IPS DF 4.7 (cell line): ENCODE data around the gene SPATA32.

Experiments used
- DNase-seq: peaks from one replicate; pipeline ENCODE4 v3.0.0-alpha.2; 2013; ENCODE audit warnings: low spot score; ENCODE audit errors: extremely low read depth

The SPATA32 gene

DNA sequence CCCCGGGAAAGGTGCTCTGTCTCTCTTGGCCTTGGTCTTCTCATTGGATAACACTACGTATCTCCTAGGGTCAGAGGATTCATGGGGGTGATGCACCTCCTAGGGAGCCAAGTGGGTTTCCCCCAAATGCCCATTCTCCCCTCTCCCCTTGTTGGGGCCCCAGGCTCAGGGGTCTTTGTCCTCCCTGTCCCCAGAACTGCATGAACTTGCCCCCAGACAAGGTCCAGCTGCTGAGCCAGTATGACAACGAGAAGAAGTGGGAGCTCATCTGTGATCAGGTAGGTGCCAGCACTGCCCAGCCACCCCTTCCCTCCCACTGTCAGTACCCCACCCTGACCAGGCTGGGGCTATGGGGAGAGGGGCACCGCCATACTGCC is 31.5 kb downstream of the SPATA32 start:
- DNase-seq = no peak

DNA sequence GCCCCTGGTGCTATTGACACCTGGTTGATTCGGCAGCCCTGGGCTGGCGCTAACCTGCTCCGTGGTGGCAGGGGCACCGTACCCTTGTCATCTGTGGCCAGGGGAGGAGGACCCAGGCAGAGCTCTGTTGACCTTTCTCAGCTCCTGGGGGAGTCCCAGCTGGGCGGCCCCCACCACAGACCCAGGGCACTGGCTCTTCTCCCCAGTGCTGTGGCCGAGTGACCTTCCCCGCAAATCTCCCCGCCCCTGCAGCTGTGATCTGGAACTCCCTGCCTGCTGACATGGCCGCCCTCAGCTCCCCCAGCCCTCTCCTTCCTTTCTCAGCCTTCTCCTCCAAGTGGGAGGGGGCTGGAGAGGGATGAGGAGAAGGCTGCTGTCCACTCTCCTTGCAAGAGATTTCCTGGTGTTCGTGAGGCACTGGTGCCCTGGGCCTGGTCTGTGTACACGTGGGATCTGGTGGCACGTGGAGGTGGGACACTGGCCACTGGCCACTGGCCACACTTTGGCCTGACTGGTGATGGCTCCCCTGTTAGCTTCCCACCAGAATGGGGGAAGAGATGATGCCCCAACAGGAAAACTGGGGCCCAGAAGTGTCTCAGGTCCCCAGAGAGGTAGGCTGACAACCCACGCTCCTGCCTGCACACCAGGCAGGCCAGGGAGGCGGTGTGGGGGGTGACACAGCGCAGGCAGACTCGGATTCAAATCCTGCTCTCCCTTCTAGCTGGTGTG is 32.0 kb downstream of the SPATA32 start:
- DNase-seq = no peak

DNA sequence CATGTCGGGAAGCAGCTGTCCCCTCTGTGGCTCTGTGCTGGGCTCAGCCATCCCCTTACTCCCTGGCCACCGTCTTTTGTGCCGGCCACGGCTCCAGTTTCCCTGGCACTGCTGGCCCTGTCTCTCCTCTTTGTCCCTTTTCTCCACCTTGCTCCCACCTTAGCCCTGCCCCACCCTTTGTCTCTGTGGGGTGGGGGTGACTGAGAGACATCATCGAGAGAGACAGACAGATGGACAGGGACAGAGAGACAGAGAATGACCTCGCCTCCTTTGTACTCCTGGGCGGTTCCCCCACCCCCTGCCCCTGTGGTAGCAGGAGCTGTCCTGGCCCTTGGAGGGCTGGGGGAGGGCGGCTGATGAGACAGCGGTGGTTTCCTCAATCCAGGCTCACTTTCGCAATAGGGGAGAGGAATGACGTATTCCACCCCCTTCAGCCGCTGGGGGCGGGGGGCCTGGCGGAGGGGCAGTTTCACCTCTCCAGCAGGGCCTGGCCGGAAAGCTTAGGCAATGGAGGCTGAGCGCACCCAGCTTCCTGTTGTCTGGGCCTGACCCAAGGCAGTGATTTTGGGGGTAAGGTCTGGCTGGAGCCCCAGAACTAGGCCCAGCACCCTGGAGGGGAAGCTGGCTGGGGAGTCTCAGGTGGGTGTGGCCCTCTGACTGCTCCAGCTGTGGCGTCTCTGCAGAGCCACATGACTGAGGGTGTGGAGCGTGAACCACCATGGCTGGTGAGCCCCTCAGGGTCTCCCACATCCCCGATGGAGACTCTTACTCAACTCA is 32.9 kb downstream of the SPATA32 start:
- no peak for DNase-seq

DNA sequence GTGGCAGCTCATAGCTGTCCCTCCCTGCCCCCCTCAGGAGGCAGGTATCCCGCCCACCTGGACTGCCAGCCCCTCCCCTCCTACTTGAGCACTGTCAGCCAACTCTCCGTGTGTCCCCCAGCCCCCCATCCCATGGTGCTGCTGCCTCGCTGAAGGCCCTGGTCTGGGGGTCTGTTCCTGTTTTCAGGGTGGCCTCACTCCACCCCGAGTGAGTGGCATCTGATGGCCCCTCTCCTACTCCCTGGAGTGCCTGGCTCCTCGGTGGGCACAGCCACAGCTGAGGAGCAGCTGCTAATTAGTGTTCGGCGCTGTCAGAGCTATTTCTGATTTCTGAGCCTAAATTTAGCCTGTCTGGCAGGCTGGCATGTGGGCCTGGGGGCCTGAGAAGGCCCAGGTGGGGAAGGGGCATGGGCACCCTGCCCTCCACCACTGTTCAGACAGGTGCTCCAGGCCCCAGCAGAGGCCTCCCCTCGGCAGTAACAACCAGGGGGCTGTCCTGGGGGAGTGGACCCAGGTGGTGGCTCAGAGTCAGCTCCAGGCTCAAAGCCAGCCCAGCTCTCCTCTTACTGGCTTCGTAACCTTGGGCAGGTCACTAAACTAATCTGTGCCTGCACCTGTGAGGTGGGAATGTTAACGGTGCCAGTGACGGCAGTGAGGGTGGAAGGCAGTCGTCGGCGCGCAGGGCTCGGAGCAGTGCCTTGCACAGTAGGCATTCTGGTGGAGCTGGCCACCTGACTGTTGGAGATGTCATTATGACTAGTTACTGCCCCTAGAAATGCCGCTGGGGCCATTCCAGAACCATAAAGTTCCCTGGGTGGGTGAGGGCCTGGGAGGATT is 33.8 kb downstream of the SPATA32 start:
- no peak for DNase-seq

DNA sequence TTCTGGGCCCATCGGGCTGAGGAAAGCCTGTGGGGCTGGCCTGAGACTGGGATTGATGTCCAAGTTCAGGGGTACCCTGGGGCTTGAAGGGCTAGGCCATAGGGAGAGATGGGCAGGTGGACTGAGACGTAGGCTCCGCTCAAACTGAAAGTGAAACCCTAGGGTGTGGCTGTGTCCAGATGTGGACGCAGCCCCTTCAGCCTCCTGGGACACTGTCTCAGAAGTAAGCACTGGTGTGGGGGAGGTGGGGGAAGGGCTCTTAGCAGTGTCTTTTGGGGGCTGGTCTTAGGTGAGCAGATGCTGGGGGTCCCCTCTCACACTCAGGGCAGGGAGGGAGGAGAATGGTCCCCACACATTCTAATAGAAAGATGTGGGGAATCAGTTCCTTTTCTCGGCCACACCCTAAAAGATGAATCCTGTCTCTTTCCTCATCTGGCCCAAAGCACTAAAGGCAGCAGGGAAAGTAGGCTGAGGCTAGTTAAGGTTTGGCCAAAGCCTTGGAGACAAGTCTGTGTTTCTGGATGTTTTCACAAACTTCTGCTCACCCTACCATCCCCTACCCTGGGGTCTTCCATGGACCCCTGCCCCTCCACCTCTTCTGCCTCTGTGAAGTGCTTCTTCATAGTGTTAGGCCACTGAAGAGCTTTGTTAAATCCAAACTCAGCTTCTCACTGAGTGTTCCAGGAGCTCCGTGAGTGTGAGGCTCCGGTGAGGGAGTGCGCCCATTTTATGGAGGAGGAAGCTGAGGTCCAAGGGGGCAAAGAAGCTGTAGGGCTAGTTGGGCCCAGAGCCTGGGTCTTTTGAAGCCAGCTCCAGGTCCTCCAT is 34.6 kb downstream of the SPATA32 start:
- no peak for DNase-seq

DNA sequence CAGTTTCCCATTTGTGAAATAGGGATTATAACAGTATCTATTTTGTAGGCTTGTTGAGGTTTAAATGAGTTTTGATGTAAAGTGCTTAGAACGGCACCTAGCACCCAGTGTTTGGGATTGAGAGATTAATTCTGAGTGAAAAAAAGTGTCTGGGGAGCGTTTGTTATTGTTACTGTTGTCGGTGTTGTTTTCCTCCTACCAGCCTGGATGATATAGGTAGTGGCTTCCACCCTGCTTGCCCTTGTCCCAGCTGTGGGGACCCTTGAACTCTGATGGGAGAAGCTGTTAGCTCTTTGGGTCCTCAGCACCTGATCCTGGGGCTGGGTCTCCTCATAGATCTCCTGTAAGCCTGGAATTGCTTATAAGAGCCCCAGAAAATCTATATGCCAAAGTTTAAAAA is 35.3 kb downstream of the SPATA32 start:
- DNase-seq = no peak

DNA sequence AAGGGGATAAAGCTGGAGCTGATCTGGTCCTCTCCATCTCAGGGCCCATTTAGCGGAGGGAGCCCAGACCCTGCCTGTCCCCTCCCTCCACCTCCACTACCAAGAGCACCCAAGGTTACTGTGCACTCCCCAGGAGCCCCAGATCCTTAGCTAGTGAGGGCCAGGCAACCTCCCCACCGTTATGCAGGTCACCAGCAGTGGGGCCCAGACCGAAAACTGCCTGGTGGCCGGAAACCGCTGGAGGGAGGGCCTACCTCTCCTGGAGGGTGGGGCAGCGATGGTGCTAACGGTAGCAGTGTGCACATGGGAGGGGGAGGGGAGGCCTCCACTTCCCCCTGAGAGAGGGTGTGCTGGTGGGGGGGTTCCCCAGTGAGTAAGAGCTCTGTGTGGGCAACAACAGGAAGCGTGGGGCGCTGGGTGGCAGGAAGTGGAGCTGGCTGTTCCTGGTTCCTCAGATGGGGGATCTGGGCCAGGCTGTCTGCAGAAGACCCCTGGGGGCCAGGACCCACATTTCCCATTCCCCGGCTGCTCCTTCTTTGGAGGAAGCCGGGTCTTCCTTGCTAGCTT is 35.8 kb downstream of the SPATA32 start:
- no peak for DNase-seq

DNA sequence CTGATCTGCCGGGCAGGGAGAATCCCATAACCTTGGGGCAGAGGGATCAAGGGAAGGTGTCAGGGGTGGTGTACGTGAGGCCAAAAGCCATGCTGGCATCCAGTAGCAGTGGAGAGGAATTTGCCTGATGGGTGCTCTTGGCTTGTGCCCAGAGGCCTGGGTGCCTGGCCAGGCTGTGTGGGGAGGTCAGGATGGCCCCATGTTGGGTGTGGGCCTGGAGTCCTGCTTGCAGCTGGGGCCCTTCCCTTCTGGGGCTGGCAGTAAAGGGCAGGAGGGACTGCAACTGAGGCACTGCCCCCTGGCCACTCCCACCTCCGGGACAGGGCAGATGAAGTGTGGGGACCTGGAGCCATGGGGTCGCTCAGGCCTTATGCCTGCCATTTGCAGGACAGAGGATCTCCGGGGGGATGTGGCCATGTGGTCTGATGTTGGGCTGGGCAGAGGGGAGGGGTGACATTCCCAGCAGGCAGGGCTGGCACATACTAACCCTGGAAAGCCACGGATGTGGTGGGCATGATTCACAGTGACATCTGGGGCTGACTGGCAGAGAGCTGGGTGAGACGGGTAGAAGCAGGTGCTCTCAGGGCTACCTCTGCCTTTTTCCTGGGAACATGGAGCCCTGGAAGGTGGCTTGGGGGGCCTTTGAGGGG is 36.7 kb downstream of the SPATA32 start:
- DNase-seq = no peak

DNA sequence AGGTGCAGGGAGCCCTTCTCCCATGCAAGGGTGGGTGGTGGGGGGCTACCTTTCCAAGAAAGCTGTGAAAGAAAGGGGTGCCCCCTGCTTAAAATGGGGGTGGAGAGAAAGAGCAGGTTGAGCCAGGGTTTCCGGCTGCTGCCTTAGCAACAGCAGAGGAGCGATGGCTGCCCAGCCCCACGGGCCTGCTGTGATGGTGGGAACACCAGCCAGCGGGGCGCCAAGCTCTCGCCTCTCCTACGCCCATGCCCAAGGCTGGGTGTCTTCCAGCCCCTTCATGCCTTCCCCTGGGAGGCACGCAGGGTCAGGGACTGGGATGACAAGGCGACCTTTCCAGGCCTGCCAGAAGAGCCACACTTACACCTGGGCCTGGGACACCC is 37.2 kb downstream of the SPATA32 start:
- no peak for DNase-seq

DNA sequence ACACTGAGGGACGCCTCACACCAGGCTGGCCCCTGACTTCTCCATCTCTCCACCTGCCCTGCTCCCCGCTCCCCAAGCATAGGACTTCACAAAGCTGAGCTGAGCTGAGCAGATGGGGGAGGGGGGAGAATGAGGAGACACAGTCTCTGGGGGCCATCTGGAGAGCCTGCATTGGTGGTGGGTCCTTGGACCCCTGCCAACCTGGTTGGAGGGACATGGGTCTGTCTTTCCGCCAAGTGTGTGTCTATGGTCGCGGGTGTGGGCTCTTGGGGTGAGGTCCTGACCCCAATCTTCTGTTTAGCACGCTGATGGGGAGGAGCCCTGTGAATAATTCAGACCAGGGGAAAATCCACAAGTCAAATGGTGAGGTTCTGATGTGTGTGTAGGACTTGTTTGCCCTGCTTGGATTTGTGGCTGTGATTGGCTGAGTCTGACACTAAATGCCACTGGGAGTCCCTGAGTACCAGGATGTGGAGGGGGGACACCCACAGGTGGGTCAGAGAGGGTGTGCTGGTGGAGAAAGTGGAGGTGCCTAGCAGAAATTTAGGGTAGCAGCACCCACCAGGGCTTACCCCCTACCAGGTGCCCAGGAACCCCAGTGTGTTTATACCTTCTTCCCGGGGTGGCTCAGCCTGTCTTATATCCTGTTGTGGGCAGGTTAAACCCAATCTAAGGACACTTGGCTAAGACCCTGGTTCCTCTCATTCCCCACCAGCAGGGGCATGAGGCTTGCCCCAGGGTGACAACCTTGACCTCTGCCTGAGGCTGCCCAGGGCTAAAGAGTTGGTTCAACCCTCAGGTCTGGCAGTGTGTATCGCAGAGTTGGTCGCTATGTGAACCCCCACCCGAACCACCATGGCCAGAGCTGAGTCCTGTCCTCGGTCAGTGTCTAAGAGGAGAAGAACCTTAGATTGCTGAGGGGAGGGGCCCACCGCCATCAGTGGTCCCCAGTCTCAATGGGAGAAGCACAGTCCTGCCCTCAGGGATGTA is 38.1 kb downstream of the SPATA32 start:
- no peak for DNase-seq

DNA sequence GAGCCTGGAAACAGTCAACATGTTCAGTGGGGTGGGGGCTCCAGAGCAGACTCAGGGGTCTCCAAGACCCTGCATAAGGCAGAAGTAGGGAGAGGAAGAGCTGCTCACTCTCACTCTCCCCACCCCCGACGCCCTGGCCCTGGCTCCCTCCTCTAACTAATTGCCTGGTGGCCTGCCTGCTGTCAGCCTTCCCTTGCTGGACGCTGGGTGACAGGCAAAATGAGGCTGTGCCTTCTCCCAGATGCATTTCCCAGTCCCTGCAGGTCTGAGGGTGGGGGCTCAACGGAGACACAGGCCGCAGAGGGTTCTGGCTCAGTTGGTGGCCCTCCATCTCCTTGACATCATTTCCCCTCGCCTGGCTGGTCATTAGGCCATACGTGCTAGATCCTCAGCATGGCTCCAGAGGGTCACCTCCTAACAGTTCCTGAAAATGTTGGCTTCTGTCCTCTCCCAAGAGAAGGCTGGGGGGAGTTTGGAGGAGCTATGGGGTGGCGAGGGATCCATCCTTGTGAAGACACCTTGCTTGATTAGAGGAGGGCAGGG is 38.8 kb downstream of the SPATA32 start:
- no peak for DNase-seq

DNA sequence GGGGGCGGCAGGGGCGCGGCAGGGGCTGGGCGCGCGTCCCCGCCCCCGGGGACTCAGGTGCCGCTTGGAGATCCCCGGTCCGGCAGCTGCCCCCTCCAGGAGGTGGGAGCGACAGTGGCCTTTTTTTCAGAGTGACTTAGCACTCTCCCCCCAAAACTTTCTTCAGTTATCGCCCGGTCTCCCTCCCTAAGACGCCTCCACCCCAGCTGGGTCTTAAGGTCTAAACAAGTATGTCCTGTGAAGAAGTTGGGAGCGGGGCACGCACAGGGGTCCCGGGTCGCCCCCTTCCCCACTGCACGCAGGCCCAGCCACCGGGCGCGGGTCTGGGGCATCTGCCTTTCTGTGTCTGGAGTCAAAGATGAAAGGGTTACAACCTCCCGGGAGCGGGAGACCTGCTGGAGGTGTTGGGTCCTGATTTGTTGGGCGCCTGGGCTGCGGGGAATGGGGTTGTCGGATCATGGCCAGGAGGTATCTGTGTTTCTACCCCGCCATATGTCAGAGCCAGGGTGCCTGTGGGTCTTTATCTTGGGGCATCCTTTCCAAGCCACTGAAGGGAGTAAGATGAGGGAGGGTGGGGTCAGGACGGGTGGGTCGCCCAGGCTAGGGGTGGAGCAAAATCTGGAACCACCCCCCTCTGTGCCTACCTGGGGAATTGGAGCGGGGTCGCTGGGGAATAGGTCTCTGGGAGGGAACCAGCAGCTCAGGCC is 39.5 kb downstream of the SPATA32 start:
- DNase-seq = no peak

DNA sequence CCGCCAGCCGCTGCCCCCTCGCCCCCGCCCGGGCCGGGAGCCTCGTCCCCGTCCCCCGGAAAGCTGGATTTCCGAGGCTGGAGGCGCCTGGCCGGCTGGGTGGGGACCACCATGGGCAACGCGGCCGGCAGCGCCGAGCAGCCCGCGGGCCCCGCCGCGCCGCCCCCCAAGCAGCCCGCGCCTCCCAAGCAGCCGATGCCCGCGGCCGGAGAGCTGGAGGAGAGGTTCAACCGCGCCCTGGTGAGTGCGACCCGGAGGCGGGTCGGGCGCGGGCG is 39.9 kb downstream of the SPATA32 start:
- no peak for DNase-seq

DNA sequence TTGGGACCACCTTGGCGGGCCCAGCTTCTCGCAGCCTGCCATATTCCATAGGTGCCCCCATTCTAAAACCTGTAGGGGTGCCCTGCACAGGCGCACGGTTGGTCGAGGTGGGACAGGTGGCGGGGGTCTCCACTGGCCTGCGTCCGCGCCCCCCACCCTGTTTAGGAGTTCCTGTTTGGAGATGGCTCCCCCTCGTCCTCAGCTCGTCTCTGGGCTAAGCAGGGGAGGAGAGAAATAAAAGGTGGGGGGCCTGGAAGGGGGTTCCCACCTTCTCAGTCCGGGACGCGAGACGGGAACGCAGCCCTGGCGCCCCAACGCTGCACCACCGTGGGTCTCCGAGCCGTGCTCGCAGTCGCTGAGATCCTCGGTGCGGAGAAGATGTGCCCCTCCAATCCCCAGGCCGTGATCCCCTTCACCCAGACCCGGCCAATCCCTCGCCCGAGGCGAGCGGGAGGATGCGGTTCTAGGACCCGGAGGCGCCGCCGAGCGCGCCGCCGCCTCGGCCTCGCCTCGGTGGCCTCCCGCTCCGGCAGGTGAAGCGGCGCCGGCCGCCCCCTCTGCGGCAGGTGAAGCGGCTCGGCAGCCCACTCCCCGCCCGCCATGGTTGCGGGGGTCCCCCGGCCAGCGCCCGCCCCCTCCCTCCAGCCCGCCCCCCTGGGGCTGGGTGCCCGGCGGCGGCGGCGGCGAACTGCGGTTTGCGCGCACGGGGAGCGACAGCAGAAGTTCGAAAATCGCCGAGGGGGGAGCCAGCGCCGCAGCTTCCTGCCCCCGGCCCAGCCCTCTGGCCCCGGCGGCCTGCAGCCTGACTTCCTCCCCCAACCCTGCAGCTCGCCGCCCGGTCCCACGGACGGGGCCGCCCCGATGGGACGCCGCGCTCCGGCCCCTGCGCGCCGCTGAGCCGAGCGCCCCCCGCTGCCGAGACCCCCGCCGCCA is 40.5 kb downstream of the SPATA32 start, which contains the start of gene FMNL1:
FMNL1 (plus strand) TSS at position 805 of the 933 bp plus-strand sequence. CDS start 240 bp downstream, outside the sequence.
- DNase-seq = no peak

DNA sequence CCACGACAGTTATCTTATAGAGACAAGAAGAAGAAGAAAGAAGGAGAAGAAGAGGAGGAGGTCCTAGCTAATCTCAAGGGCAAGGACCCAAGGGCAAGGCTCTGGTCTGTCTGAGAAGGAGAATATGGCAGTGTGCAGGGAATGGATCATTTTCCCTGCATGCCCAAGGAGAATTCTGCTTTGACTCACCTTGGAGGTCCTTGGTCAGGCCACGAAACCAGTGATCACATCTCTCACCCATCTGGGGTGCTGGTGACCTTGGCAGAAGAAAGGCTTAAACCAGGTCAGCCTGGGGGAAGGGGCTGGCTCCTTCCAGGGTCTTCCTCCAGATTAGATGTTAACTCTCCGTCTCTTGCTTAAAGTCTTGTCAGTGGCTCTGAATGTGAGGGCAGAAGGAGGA is 41.8 kb downstream of the SPATA32 start:
- no peak for DNase-seq

DNA sequence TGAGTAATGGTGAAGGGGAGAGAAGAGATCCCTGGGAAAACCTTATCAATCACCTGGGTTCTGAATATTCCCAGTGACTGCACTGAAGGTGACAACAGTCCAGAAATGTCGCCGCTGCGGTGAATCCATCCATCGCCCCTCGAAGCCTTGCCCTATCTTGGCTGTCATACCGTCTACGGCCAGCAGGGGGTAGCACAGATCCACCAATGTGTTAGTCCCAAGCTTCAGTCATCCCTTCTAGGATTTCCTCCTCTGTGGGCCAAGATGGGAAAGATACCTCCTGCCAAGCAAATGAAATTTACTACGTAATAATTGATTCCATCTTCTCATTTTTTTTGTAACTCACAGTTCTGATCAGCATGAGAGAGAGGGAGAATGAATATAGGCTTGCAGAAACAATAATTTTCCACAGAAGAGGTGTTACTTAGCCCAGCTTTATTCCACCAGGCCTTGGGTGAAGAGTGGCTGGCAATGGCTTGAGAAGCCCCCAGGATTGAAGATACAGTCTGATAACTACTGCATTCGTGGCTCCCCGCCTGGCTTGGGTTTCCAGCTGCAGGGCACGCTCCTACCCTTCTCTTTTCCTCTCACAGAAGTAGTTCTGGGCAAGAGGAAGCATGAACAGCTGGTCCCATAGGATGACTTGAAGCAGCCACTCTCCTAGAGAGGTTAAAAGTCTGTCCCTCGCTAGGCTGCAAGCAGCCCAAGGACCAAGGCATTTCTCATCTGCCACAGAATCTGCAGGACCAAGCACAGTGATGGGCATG is 42.8 kb downstream of the SPATA32 start:
- no peak for DNase-seq
